HG03342 (cell line): ENCODE data around the gene MCTP1.
"Not testable (repeated sequence)": the region's sequence is repeated elsewhere in the genome, so short reads cannot be mapped to it uniquely, and the experiment has no call there.

ENCODE experiments used
- ATAC-seq: cut with Tn5 transposase; IDR thresholded peaks from one replicate; pipeline ENCODE4 v1.9.1; 2021; ENCODE audit warnings: mild to moderate bottlenecking, moderate library complexity; ENCODE audit not compliant: unreplicated experiment

MCTP1 gene

DNA sequence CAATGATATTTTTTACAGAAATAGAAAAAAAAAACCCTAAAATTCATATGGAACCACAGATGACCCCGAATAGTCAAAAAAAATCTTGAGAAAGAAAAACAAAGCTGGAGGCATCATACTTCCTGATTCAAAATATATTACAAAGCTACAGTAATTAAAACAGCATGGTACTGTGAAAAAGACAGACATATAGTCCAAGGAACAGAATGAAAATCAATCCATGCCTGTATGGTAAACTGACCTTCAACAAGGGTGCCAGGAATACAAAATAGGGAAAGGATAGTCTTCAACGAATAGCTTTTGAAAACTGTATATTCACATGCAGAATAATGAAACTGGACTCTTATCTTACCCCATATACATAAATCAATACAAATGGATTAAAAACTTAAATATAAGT lies 307.5 kb downstream of the MCTP1 start:
- ATAC-seq = no peak

DNA sequence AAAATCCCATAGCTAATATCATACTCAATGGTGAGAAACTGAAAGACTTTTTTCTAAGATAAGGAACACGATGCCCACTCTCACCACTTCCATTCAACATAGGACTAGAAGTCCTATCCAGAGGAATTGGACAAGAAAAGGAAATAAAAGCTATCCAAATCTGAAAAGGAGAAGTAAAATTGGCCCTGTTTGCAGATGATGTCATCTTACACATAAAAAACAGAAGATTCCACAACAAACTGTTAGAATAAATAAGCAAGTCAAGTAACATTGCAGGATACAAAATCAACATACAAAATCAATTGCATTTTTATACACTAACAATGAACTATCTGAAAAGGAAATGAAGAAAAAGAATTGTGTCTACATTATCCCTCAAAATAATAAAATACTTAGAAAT lies 308.0 kb downstream of the MCTP1 start:
- ATAC-seq = no peak

DNA sequence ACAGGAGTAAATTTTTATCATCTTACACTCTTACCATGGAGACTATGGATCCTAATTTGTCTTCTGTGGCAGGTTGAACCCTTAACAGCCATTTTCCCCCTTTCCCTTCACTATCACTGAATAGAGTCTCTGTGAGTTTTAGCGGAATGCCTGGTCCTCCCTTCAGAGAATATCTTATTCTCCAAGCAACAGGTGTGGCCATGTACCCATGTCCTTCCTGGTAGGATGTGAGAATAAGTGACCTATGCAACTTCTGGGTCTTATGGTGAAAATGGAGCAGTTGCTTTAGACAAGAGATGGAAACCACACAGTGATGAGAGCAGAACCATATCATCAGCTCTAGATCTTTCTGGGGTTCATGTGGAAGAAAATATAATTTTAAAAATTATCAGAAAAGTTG lies 312.6 kb downstream of the MCTP1 start:
- no peak for ATAC-seq

DNA sequence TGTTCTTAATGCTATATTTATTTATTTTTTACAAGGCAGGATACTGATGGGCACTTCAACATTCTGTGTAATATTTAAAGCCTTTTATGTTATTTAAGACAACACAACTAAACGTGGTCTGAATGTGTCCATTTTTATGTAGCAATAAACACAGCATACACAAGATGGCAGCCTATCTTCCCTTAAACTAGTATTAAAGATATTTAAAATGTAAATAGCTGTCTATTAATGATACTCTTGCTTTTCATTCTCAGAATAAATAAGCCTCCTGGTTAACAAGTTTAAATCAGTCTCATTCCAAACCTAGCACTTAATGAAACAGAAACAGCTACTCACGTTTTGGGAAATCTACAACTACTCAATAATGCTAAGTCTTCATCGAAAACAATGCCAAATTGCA lies 315.7 kb downstream of the MCTP1 start:
- ATAC-seq = no peak

DNA sequence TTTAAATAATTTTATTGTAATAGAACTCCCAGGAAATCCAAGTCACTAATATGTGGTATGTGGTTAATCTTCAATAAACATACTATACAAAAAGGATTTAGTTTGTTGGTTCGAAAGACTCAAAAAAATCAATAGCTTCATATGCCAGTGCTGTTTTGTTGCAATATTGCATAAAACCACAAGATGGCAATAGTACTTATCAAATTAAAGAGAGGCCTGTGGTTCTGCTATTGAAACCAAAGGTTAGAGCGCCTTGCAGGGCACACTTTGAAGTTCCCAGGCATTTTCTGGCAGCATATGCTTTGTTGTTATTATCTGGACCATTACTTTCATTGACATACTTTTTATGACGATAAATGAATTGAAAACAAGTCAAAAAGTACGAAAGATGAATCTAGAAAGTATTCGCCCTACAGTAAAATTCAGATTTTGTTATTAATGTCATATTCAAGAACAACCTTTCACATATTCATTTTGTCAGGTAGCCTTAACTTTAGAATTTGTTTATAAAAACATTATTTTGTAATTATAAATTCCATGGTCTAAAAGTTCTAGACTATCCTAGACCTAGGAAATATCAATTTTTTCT lies 316.3 kb downstream of the MCTP1 start:
- ATAC-seq = peak; percentile 73

DNA sequence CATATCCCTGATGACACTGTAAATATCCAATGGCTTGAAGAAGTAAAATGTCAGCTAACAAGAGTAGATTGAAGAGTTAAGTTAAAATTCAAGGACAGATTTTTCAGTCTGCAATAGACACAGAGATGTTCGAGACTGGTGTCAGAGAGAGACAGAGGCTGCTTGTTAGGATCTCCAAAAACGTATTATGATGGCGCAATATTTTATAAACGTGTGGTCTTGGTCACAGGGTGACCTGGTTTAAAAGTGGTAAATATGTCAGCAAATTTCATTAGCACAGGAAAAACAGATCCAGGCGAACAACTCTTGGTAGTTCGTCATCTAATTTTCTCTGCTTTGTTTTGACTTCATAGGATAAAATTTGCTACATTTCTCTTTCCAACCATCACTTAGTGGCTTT lies 317.4 kb downstream of the MCTP1 start:
- no peak for ATAC-seq

DNA sequence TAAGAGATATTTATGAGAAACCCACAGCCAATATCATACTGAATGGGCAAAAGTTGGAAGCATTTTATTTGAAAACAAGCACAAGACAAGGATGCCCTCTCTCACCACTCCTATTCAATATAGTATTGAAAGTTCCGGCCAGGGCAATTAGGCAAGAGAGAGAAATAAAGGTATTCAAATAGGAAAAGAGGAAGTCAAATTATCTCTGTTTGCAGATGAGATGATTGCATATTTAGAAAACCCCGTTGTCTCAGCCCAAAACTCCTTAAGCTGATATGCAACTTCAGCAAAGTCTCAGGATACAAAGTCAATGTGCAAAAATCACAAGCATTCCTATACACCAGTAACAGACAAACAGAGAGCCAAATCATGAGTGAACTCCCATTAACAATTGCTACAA lies 325.6 kb downstream of the MCTP1 start:
- not testable (repeated sequence) for ATAC-seq

DNA sequence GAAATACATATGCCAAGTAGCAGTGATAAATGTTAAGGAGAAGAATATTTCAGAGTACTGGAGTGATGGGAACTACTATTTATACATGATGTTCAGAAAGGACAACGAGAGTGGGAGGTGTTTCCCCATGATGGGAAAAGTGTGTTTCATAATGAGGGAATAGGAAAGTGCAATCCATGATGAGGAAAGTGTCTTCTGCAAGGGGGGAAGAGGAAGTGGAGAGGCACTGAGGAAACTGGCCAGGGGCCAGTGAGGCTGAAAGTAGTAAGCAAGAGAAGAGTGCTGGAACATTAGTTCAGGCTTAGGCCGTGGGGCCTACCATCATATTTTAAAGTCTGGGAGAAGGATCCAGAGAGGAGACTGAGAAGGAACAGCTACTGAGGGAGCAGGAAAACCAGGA lies 339.2 kb downstream of the MCTP1 start:
- no peak for ATAC-seq

DNA sequence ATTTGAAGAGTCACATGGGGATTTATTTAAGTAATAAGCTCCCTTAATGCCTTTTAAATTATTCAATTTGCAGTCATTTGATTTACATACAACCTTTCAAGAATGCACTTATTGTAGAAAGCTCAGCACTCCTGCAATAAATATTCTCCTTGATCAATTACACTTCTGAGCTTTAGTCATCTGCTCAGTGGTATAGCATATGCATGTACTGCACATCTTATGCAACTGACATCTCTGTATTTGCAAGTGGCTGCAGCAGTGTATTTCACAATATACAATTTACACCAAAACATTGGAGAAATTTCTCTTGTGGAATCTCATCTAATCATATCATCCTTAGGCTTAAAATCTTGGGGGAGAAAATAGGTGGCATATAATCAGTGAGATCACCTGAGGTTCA lies 340.7 kb downstream of the MCTP1 start:
- ATAC-seq = no peak

DNA sequence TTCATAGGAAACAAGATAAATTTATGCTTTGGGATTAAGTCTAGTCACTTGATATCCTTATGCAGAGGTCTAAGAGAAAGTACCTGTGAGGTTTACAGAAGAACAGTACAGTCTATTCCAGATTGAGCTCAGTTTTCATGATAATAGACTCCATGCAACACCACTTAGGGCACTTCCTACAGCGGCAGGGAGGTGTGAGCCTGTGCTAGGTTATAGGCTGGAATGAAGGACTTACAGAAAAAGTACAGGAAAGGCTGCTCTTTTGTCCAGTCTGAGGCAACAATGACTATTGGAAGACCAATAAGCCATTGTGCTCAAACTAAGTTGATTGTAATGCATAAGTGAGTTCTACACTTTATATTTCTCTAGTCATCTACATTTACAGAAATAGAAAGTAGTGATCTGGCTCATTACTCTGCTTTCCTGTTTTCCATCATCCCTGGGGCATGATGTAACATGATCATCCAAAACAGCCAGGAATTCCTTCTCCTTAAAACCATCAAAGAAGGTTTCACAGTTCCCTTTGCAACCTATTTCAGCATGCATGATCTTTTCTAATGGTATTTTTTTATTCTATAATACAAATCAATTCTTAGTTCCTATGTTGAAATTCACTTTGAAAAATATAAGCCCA lies 343.7 kb downstream of the MCTP1 start:
- no peak for ATAC-seq

DNA sequence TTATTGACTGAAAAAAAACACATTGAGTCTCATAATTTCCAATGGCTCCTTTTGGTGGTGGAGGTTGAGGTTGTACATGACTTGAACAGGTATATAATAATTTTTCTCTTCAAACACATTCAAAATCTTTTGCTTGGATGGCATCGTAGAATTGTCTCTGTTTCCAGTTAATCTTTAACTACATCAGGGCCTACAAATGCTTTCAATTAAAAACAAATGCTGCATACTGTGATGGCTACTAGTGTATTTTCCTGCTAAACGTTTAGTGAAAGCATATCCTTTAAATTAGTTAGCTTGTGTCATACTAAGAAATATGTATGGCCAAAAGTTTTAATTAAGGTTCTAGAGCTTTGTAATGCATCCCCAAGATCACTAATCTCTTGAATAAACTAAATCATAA lies 352.6 kb downstream of the MCTP1 start:
- ATAC-seq = no peak

DNA sequence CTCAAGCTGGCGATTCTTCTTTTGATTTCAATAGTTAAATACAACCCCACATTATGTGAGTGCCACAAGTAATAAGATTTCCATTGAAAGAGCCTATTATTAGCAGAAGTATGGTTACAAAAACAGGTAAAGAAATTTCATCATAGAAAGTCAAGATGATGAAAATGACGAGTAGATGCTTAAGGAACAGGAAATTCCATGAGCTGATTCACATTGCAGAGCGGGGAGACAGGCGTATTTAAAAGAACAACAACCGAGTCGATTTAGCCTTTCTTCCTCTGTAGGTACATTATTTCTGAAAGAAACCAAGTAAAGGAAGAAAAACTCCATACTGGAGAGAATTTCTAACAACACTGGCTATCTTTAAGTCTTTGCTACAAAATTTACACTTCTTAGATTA lies 356.0 kb downstream of the MCTP1 start:
- ATAC-seq = no peak

DNA sequence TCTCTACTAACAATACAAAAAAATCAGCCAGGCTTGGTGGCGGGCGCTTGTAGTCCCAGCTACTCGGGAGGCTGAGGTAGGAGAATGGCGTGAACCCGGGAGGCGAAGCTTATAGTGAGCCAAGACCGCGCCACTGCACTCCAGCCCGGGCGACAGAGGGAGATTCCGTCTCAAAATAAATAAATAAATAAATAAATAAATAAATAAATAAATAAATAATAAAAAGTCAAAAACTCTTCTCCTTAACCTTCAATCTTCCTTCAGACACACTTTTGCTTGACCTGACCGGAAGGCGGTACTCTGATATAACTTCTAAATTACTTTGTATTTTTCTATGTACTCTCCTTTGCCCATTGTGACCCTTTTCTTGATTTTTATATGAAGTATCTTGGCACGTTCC lies 364.3 kb downstream of the MCTP1 start:
- ATAC-seq = no peak

DNA sequence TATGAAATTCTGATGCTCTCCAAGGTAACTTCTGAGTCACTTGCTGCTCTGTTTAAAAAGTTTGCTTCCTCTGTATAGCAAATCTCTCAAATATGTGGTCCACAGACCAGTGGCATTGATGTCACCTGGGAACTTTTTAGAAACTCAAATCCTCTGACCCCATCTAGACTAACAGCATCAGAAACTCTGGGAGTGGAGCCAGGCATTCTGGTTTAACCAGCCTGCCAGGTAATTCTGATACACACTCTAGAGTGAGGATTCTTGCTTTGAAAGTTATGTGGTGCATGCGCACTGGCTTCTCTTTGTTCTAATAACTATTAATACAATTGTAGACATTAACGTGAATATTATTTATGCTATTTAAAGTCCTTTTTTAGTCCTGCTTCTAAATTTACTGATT lies 368.3 kb downstream of the MCTP1 start:
- no peak for ATAC-seq

DNA sequence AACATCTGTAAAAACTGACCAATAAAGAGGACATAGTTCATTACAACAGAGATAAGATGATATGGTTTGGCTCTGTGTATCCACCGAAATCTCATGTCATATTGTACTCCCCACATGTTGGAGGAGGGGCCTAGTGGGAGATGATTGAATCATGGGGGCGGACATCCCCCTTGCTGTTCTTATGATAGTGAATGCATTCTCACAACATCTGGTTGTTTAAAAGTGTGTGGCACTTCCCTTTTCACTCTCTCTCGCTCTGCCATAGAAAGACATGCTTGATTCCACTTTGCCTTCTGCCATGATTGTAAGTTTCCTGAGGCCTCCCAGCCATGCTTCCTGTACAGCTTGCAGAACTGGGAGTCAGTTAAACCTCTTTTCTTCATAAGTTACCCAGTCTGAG lies 373.6 kb downstream of the MCTP1 start:
- ATAC-seq = no peak

DNA sequence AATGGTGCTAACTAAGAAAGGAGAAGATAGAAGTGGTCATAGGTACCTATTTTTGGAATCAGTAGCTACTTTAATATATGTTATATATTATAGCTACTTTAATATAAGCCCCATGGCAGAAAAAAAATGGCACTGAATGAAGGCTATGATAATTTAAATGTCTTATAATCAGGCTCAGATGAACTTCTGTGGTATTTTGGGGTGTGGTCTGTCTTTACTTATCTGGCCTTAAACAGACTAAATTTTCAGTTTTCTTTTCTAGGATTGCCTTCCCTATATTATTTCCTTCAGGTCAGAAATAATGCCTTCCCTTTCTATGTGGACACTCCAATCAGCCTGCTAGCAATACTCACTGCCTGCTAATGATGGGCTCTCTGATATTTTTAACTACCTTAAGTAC lies 374.2 kb downstream of the MCTP1 start:
- ATAC-seq = no peak

DNA sequence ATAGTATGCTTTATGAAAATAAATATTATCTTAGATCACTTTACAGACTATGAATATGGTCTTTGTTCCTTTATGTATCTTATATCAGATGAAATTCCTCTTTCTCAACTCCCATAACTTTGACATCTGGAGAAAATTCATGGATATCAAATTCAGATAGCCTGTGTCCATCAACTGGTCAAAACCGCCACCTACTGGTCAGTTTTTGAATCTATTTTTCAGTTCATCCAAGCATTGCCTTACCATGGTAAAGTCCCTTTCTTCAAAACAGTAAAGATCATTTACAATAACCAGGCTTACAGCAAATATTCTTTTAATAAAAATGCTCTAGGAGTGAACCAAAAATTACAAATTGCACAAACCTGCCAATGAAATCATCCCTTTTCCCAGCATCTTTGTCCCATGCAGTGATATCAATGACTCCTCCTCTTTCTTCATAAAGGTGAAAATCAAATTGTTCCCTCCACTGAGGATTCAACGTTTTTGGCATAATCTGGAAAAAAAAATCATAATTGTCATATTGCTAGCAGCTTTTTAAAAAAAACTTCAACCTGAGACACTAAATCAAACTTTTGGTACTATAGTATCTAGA lies 375.9 kb downstream of the MCTP1 start:
- no peak for ATAC-seq

DNA sequence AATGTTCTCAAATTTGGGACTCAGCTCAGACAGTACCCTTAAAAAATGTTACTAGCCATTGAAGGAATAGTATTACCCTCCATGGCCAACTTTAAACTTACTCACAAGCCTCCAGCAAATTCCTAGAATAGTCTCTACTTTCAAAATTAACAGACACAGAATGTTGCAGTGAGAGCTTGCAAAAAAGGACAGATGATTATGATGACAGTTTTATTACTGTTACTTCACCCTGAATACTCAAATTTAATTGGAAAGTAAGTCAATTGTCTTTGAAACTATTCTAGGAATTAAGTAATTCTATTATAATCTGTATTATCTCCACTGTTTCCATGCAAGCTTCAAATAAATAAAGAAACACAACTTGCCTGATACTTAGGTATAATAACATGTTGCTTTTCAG lies 378.1 kb downstream of the MCTP1 start:
- no peak for ATAC-seq

DNA sequence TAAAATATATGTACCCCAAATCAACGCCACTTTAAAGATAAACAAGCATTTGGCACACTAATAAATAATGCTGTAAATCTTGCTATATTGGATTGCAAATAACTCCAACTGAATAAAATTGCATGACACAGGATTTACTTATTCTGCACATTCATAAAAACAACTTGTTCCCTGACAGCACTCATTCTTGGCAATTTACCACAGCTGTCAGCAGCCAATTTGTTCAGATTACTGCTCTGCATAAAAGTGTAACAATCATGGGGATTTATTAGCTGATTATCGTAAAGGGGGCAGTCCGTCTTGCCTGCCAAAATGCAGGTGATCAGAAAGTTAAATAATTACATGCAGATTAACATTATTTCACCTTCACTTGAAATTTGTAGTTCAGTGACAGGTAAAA lies 381.2 kb downstream of the MCTP1 start:
- no peak for ATAC-seq

DNA sequence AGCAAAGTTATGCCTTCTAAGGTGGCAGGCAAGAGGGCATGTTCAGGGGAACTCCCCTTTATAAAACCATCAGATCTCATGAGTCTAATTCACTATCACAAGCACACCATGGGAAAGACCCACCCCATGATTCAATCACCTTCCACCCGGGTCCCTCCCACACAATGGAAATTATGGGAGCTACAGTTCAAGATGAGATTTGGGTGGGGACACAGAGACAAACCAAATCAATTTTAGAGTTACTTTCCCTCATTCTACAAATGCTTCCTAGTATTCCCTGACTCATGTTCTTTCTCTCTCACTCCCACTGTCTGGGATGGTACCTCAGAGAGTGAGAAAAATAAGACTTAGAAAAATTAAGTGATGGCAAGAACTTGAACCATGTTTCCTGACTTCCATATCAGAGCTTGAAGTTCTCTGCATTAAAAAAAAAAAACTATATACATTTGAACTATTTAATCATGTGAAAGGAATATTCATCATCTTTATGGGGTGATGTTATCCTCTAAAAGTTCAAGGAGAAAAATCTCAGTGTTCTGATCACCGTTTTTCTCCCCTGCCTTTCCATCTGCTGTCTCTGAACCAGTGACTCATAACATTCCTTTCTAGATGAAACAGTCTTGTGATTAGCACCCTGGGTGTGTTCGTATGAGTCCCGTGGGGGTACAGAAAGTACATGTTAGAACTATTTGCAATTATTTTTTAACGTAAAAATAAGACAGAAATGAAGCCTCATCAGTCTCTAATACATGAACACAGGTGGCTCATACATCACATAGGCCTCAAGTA lies 383.5 kb downstream of the MCTP1 start:
- ATAC-seq = peak; percentile 95

DNA sequence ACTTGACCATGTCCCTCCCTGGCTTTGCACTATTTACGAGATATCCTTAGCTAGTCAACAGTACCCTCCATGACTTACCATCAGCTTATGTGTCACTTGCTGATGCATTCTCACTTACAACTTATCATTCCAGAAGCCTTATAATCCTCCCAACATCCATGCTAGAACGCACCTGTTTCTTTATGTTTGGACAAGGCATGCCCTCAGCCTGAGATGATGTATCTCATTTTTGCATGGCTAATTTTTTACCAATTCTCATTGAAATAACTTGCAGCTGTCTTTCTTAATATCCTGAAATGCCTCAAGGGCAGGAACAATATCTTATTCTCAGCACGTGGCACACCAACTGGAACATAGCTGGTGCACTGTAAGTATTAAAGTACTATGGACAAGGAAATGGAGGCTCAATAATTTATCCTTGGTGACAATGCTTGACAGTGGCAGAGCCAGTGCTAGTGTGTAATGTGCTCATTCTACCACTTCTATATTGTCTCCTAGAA lies 384.8 kb downstream of the MCTP1 start:
- ATAC-seq = no peak
